Left ventricle myocardium inferior (tissue), 1 donor: ENCODE results near the gene DSCAML1. TPM values are rescaled to one million over a fixed set of nuclear protein-coding genes. Genes with fewer than 3 reads are reported as not detected.
A peak's percentile ranks its signal among the peaks of the same experiment; 100 is the strongest.
"Not testable (repeated sequence)": the region's sequence is repeated elsewhere in the genome, so short reads cannot be mapped to it uniquely, and the experiment has no call there.

ENCODE experiments used
- DNase-seq: peaks from one replicate; pipeline ENCODE4 v3.0.0-alpha.2; 2020
- H3K27ac ChIP-seq: fragments of 200-600 bp; replicated peaks from 2 replicates; pipeline ENCODE4 v1.8.0; 2021
- H3K27me3 ChIP-seq: fragments of 200-600 bp; 2 replicates; pipeline ENCODE4 v1.8.0; 2021; ENCODE audit warnings: low read depth
- H3K36me3 ChIP-seq: fragments of 200-600 bp; 2 replicates; pipeline ENCODE4 v1.8.0; 2021
- H3K4me1 ChIP-seq: fragments of 200-600 bp; 2 replicates; pipeline ENCODE4 v1.8.0; 2021
- H3K4me3 ChIP-seq: fragments of 200-600 bp; 2 replicates; pipeline ENCODE4 v1.8.0; 2021; ENCODE audit warnings: mild to moderate bottlenecking, moderate library complexity
- H3K9me3 ChIP-seq: fragments of 200-600 bp; replicated peaks from 2 replicates; pipeline ENCODE4 v1.8.0; 2021
- intact Hi-C: fragments of 100-400 bp; cut with micrococcal nuclease; formaldehyde crosslinking; loops from one replicate; pipeline ENCODE4 v1.11.0; 2022
- total RNA-seq: library from RNA; stranded (reverse); fragmentation: NEBNext Ultra II Directional; extraction: Animal tissue kit (Norgen Biotek cat#: 25700); gene quantifications from one replicate; pipeline ENCODE4 v1.2.1, GENCODE V29; 2021
- TF ChIP-seq, protein P1 (sequence below): fragments of 200-600 bp; IDR thresholded peaks from 2 replicates; pipeline ENCODE4 v1.8.0; 2021; ENCODE audit warnings: antibody characterized with exemption, mild to moderate bottlenecking, borderline replicate concordance
- donor health status: DM: no; HTN: yes; CAD: no; lungs with severe emphysema.

DSCAML1 gene
- total RNA-seq, 1 donor from 2014 or later = 0.19 TPM

DNA sequence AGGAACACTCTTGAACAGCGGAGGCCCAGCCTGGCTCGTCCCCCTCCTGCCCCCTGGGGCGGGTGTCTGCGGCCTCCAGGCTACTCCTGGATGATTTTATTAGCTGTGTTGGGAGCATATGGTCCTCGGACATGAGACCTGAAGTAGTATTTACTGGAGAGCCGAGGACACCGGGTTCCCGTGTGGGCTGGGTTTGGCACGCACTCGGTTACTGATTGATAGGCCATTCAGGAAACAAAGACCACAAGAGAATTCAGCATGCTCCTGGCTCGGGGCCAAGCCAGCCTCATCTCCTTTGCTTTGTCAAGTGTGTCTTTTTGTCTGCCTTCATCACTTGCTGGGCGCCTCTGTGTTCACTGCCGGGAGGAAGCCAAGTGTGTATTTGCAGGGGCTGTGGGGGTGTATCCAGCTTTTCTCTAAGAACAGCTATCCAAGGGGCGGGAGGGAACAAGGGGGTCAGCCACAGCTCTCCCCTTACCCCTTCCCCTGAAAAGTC is 17.8 kb upstream of the DSCAML1 start:
- no peak overlapping the region for H3K4me3 ChIP-seq
- peak; percentile 73 for DNase-seq
- H3K36me3 ChIP-seq = no peaks in the 10 kb centered on the region
- no peaks in the 10 kb centered on the region for H3K27me3 ChIP-seq
- peak overlapping the region; percentile 49 for H3K27ac ChIP-seq
- intact Hi-C loops = loop anchor here (5.0 kb wide), 1 partner anchor 393 kb away; no protein-coding TSS in a partner anchor
- peaks cover 41% of the 10 kb centered on the region for H3K4me1 ChIP-seq
- H3K9me3 ChIP-seq = no peaks in the 10 kb centered on the region
- TF ChIP-seq, protein P1, sequence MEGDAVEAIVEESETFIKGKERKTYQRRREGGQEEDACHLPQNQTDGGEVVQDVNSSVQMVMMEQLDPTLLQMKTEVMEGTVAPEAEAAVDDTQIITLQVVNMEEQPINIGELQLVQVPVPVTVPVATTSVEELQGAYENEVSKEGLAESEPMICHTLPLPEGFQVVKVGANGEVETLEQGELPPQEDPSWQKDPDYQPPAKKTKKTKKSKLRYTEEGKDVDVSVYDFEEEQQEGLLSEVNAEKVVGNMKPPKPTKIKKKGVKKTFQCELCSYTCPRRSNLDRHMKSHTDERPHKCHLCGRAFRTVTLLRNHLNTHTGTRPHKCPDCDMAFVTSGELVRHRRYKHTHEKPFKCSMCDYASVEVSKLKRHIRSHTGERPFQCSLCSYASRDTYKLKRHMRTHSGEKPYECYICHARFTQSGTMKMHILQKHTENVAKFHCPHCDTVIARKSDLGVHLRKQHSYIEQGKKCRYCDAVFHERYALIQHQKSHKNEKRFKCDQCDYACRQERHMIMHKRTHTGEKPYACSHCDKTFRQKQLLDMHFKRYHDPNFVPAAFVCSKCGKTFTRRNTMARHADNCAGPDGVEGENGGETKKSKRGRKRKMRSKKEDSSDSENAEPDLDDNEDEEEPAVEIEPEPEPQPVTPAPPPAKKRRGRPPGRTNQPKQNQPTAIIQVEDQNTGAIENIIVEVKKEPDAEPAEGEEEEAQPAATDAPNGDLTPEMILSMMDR = no peak

DNA sequence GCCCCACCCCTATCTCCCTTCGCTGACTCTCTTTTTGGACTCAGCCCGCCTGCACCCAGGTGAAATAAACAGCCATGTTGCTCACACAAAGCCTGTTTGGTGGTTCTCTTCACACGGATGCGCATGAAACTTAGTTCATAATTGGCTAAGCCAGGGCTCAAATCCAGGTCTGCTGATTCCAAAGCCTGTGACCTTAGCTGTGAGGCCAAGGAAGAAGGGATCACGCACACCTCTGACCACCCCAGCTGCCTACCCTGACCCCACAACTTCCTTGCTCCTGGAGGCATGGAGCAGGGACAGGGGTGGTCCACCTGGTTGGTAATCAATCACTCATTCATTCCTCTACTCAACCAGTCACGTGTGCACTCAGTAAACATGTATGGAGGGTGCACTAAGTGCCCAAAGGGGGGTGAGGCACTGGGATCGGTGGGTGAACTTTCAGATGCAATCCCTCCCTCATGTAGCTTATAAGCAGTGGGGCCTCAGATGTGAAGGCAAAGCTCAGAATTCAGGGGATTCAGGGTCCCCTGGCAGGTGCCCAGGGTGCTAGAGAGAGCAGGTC is 17.3 kb upstream of the DSCAML1 start:
- no peaks in the 10 kb centered on the region for H3K9me3 ChIP-seq
- no peak overlapping the region for H3K4me3 ChIP-seq
- no peak overlapping the region for H3K27ac ChIP-seq
- H3K4me1 ChIP-seq = peaks cover 44% of the 10 kb centered on the region
- intact Hi-C loops = no loop called here
- DNase-seq = no peak
- H3K27me3 ChIP-seq = no peaks in the 10 kb centered on the region
- H3K36me3 ChIP-seq = no peaks in the 10 kb centered on the region
- TF ChIP-seq, protein P1 = no peak

DNA sequence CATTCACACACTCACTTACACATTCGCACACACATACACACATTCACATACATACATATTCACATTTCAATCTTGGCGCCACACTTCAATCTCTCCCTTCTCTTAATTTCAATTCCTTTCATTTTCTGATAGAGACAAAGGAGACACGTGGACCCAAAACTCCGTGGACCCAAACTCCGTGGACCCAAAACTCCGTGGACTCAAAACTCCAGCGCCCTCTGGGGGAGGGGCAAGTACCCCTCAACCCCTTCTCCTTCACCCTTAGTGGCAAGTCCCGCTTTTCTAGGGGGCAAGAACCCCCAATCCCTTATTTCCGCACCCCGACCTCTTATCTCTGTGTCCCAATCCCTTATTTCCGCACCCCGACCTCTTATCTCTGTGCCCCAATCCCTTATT is 13.0 kb upstream of the DSCAML1 start:
- H3K4me3 ChIP-seq, intact Hi-C loops, H3K9me3 ChIP-seq, H3K27ac ChIP-seq, H3K36me3 ChIP-seq, DNase-seq: not testable (repeated sequence)
- H3K4me1 ChIP-seq = peaks cover 30% of the 10 kb centered on the region
- H3K27me3 ChIP-seq = peaks cover 15% of the 10 kb centered on the region

DNA sequence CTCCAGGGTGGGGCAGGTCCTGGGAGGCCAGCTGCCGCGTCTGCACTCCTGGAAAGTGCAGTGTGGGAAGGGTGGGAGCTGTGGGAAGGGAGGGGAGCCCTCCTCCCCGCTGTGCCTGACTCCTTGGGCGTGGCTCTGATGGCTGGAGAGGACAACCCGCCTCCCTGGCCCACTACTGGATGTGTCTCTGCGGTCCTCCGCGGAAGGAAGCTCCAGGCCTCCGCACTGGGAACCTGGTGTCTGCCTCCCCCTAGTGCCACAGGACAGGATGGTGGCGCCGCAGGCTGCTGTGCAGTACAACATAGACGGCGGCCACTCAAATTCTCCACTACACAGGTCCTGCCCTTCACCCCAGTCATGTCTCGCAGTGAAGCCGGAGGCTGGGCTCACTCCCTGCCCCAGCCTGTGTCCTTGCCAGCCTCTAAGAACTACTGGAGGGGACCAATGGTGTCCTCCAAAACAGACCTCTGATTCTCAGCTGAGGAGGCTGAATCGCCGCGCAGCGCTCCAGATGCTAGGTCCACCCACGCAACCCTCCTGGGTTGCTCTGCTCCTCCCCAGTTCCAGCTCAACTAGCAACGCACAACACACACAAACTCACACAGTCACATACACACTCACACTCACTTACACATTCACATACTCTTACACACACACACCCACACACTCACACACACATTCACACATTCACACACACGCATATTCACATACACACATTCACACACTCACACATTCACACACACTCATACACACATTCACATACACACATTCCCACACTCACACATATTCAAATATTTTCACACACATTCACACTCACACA is 12.4 kb upstream of the DSCAML1 start:
- peaks cover 24% of the 10 kb centered on the region for H3K4me1 ChIP-seq
- TF ChIP-seq, protein P1 = peak; percentile 80

DNA sequence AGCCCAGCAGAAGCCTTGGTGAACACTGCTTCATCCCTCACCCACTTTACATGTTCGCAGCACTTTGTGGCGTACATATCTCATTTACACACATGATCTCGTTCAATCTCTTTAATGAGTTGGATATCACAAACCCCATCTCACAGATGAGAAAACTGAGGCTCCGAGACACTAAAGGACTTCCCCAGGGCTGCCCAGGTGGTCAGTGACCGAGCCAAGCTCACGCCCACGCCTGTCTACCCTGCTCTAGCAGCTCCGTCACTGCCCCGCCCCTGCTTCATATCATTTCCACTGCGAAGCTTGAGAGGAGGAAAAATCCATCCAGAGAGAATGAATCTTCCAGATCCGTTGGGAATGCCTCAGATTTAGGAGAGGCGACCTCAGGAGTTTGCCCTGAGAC is 11.8 kb upstream of the DSCAML1 start:
- H3K4me1 ChIP-seq = peaks cover 21% of the 10 kb centered on the region
- peak overlapping the region; percentile 16 for H3K4me3 ChIP-seq
- TF ChIP-seq, protein P1 = no peak
- intact Hi-C loops = loop anchor here (5.0 to 10.0 kb wide), 2 partner anchors 246 to 361 kb away; no protein-coding TSS in a partner anchor
- DNase-seq = no peak
- H3K27ac ChIP-seq = peak overlapping the region; percentile 62
- no peaks in the 10 kb centered on the region for H3K9me3 ChIP-seq
- no peaks in the 10 kb centered on the region for H3K36me3 ChIP-seq
- H3K27me3 ChIP-seq = peaks cover 15% of the 10 kb centered on the region

More for the DNA sequence above, 12.4 kb upstream of the DSCAML1 start:
- peak; percentile 80 for DNase-seq
- Histone ChIP-seq H3K4me3 (peak overlapping the region; percentile 16), H3K9me3 (no peaks in the 10 kb centered on the region), H3K27me3 (peaks cover 15% of the 10 kb centered on the region), H3K27ac (peak overlapping the region; percentile 62), H3K36me3 (no peaks in the 10 kb centered on the region)
- intact Hi-C loops = loop anchor here (5.0 to 10.0 kb wide), 2 partner anchors 245 to 362 kb away; no protein-coding TSS in a partner anchor
